ENCODE results near the gene ZSWIM7.

The ZSWIM7 gene

GRCh38 chr17:15999141-15999973, at the start of gene ZSWIM7, which contains the start of gene TTC19:
TSS of gene ZSWIM7 (minus strand) at chr17:15999704. CDS start at chr17:15999594, 110 bp downstream.
TSS of gene TTC19 (plus strand) at chr17:15999824. CDS start at chr17:15999849, 25 bp downstream.
- DNase-seq (ENCODE audit: extremely low read depth in 1 of 2, low read depth in 1 of 2) = peak; percentile 76 to 88

- DNase-seq (ENCODE audit: extremely low read depth in 1 of 2, low read depth in 1 of 2) = no peak
Observed at GRCh38 chr17:16048811-16049449, 49.4 kb upstream of the ZSWIM7 start.

GRCh38 chr17:16046966-16047365, 47.5 kb upstream of the ZSWIM7 start:
- DNase-seq (ENCODE audit: extremely low read depth in 1 of 2, low read depth in 1 of 2) = no peak

GRCh38 chr17:16044487-16044886, 45.0 kb upstream of the ZSWIM7 start:
- no peak for DNase-seq (ENCODE audit: extremely low read depth in 1 of 2, low read depth in 1 of 2)

- no peak for DNase-seq (ENCODE audit: extremely low read depth in 1 of 2, low read depth in 1 of 2)
Observed at GRCh38 chr17:16040710-16041251, 41.3 kb upstream of the ZSWIM7 start.

GRCh38 chr17:16037636-16038035, 38.1 kb upstream of the ZSWIM7 start:
- no peak for DNase-seq (ENCODE audit: extremely low read depth in 1 of 2, low read depth in 1 of 2)

- no peak for DNase-seq (ENCODE audit: extremely low read depth in 1 of 2, low read depth in 1 of 2)
Observed at GRCh38 chr17:16036261-16036660, 36.8 kb upstream of the ZSWIM7 start.

- DNase-seq (ENCODE audit: extremely low read depth in 1 of 2, low read depth in 1 of 2) = no peak
Observed at GRCh38 chr17:16033729-16034349, 34.3 kb upstream of the ZSWIM7 start.

- no peak for DNase-seq (ENCODE audit: extremely low read depth in 1 of 2, low read depth in 1 of 2)
Observed at GRCh38 chr17:16027708-16028584, 28.4 kb upstream of the ZSWIM7 start.

- DNase-seq (ENCODE audit: extremely low read depth in 1 of 2, low read depth in 1 of 2) = no peak
Observed at GRCh38 chr17:16026895-16027294, 27.4 kb upstream of the ZSWIM7 start.

GRCh38 chr17:16025202-16025601, 25.7 kb upstream of the ZSWIM7 start:
- DNase-seq (ENCODE audit: extremely low read depth in 1 of 2, low read depth in 1 of 2) = no peak

GRCh38 chr17:16023881-16024280, 24.4 kb upstream of the ZSWIM7 start:
- DNase-seq (ENCODE audit: extremely low read depth in 1 of 2, low read depth in 1 of 2) = no peak

- no peak for DNase-seq (ENCODE audit: extremely low read depth in 1 of 2, low read depth in 1 of 2)
Observed at GRCh38 chr17:16019347-16019746, 19.8 kb upstream of the ZSWIM7 start.

GRCh38 chr17:16013943-16014407, 14.5 kb upstream of the ZSWIM7 start:
- DNase-seq (ENCODE audit: extremely low read depth in 1 of 2, low read depth in 1 of 2) = no peak

GRCh38 chr17:16007439-16007838, 7.9 kb upstream of the ZSWIM7 start:
- no peak for DNase-seq (ENCODE audit: extremely low read depth in 1 of 2, low read depth in 1 of 2)

GRCh38 chr17:16005636-16006035, 6.1 kb upstream of the ZSWIM7 start:
- no peak for DNase-seq (ENCODE audit: extremely low read depth in 1 of 2, low read depth in 1 of 2)

GRCh38 chr17:16003841-16004240, 4.3 kb upstream of the ZSWIM7 start:
- no peak for DNase-seq (ENCODE audit: extremely low read depth in 1 of 2, low read depth in 1 of 2)

GRCh38 chr17:16002708-16003260, 3.3 kb upstream of the ZSWIM7 start:
- no peak for DNase-seq (ENCODE audit: extremely low read depth in 1 of 2, low read depth in 1 of 2)

- no peak for DNase-seq (ENCODE audit: extremely low read depth in 1 of 2, low read depth in 1 of 2)
Observed at GRCh38 chr17:16001226-16001897, 1.9 kb upstream of the ZSWIM7 start.
